Kidney (tissue), 14 donors: ENCODE data around the gene CENPB. TPM values are rescaled to one million over a fixed set of nuclear protein-coding genes. Genes with fewer than 3 reads are reported as not detected.
A peak's percentile ranks its signal among the peaks of the same experiment; 100 is the strongest.

ENCODE experiments used
- DNase-seq, 5 donors: peaks; one replicate each; pipeline ENCODE4 v3.0.0-alpha.2; 2013 to 2020
- FAIRE-seq: peaks from 2 replicates; lab custom pipeline; 2012; peaks lifted over from hg19 to GRCh38; lab: Jason Lieb, UNC
- H3K27ac ChIP-seq, 2 donors: one replicate each; pipeline ENCODE4 v1.7.0; 2013; ENCODE audit warnings: low read depth in 2 of 2, low read length in 2 of 2, inconsistent platforms in 1 of 2
- H3K27me3 ChIP-seq: one replicate; pipeline ENCODE4 v1.7.1; 2013; ENCODE audit warnings: low read length, inconsistent platforms; ENCODE audit not compliant: control insufficient read depth, insufficient read depth
- H3K36me3 ChIP-seq, 3 donors: one replicate each; pipeline versions ENCODE4 v1.7.0 to v1.7.1; 2013; ENCODE audit warnings: low read length in 3 of 3, control low read depth in 1 of 3, inconsistent platforms in 1 of 3; ENCODE audit not compliant: insufficient read depth in 3 of 3, control insufficient read depth in 2 of 3
- H3K4me1 ChIP-seq, 3 donors: one replicate each; pipeline versions ENCODE4 v1.7.0 to v1.7.1; 2013; ENCODE audit warnings: low read length in 3 of 3, inconsistent platforms in 1 of 3, low read depth in 1 of 3; ENCODE audit not compliant: control insufficient read depth in 2 of 3, insufficient read depth in 2 of 3
- H3K4me3 ChIP-seq, 3 donors: one replicate each; pipeline versions ENCODE4 v1.7.0 to v1.8.1; 2013; ENCODE audit warnings: low read length in 3 of 3, control low read depth in 1 of 3, inconsistent platforms in 1 of 3
- H3K9ac ChIP-seq, 3 donors: one replicate each; pipeline versions ENCODE4 v1.7.0 to v1.7.1; 2013; ENCODE audit warnings: low read length in 3 of 3, control low read depth in 1 of 3, inconsistent platforms in 1 of 3
- H3K9me3 ChIP-seq, 3 donors: one replicate each; pipeline versions ENCODE4 v1.7.0 to v1.7.1; 2013; ENCODE audit warnings: low read length in 3 of 3, control low read depth in 1 of 3, inconsistent platforms in 1 of 3; ENCODE audit not compliant: control insufficient read depth in 2 of 3, insufficient read depth in 1 of 3
- intact Hi-C: fragments of 100-400 bp; cut with DNase I; formaldehyde crosslinking; loops from one replicate; pipeline ENCODE4 v1.11.1; 2022
- polyA plus RNA-seq: library from polyadenylated mRNA; stranded (reverse); fragments of 350-450 nt; fragmentation: Illumina TruSeq; extraction: RNeasy Lipid Tissue Mini Kit (QIAGEN cat#74804); gene quantifications from one replicate; pipeline ENCODE4 v1.2.3, GENCODE V29; 2014; ENCODE audit warnings: low read depth, low replicate concordance; ENCODE audit not compliant: insufficient read depth
- total RNA-seq: library from RNA; stranded (reverse); fragmentation: NEBNext Ultra II Directional; extraction: Animal tissue kit (Norgen Biotek cat#: 25700); gene quantifications from one replicate; pipeline ENCODE4 v1.2.1, GENCODE V29; 2021
- TF ChIP-seq, protein P1 (sequence below): IDR thresholded peaks from 3 replicates; pipeline ENCODE4 v1.5.1; 2012; ENCODE audit warnings: mild to moderate bottlenecking, moderate library complexity, borderline replicate concordance; ENCODE audit not compliant: insufficient read depth; ENCODE audit errors: extremely low read depth
- donor health status: control.
- donor health status: control.
- donor health status: control.
- donor health status: control.
- donor health status: control.
- donor health status: DM: yes; HTN: yes; CAD: no.
- donor health status: Normal renal cell carcinoma (clear cell type).

CENPB gene
- total and polyA plus RNA-seq, 2 donors from 2014 or later = 56.2 to 99.8 TPM

- Histone ChIP-seq H3K4me1 (peaks cover 0 to 5% (median 0%) of the 10 kb centered on the region in 3 donors), H3K36me3 (peaks cover 0 to 4% (median 0%) of the 10 kb centered on the region in 3 donors), H3K9ac (no peak overlapping the region), H3K27me3 (no peaks in the 10 kb centered on the region), H3K9me3 (no peaks in the 10 kb centered on the region), H3K27ac (no peak overlapping the region), H3K4me3 (no peak overlapping the region)
- DNase-seq = peak in 2 of 5 donors; percentile 7 to 30
- intact Hi-C loops = no loop called here
- TF ChIP-seq, protein P1, sequence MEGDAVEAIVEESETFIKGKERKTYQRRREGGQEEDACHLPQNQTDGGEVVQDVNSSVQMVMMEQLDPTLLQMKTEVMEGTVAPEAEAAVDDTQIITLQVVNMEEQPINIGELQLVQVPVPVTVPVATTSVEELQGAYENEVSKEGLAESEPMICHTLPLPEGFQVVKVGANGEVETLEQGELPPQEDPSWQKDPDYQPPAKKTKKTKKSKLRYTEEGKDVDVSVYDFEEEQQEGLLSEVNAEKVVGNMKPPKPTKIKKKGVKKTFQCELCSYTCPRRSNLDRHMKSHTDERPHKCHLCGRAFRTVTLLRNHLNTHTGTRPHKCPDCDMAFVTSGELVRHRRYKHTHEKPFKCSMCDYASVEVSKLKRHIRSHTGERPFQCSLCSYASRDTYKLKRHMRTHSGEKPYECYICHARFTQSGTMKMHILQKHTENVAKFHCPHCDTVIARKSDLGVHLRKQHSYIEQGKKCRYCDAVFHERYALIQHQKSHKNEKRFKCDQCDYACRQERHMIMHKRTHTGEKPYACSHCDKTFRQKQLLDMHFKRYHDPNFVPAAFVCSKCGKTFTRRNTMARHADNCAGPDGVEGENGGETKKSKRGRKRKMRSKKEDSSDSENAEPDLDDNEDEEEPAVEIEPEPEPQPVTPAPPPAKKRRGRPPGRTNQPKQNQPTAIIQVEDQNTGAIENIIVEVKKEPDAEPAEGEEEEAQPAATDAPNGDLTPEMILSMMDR = no peak
- FAIRE-seq = no peak
Observed at GRCh38 chr20:3755814-3756480, 30.6 kb downstream of the CENPB start.

GRCh38 chr20:3755269-3755668, 31.3 kb downstream of the CENPB start:
- intact Hi-C loops = no loop called here
- no peak for FAIRE-seq

DNA sequence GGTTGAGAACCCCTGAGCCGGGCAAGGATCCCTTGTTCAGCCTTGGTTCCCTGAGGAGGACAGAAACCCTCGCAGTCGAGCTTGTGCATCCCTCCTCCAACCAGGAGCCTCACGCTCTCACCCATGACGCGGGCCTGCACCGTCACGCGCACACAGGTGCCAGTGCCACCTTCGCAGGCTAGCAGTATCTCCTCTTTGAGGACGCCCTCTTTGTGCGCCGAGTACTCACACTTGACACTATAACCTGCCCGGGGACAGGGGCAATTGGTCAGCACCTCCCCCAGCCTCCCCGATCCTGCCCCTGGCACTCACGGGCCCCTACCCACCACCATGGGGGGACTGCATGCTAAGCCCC, 32.3 kb downstream of the CENPB start:
- intact Hi-C loops = no loop called here
- TF ChIP-seq, protein P1 = no peak
- no peak overlapping the region for H3K9ac ChIP-seq
- no peak for FAIRE-seq
- no peaks in the 10 kb centered on the region for H3K27me3 ChIP-seq
- H3K36me3 ChIP-seq = peaks cover 0 to 4% (median 0%) of the 10 kb centered on the region in 3 donors
- H3K4me3 ChIP-seq = no peak overlapping the region
- no peak for DNase-seq
- no peaks in the 10 kb centered on the region for H3K9me3 ChIP-seq
- peaks cover 0 to 7% (median 0%) of the 10 kb centered on the region in 3 donors for H3K4me1 ChIP-seq
- no peak overlapping the region for H3K27ac ChIP-seq

More at GRCh38 chr20:3755269-3755668, 31.3 kb downstream of the CENPB start:
- H3K4me3 ChIP-seq = no peak overlapping the region
- TF ChIP-seq, protein P1 = no peak
- no peak overlapping the region for H3K9ac ChIP-seq
- H3K9me3 ChIP-seq = no peaks in the 10 kb centered on the region
- peak in 1 of 5 donors; percentile 65 for DNase-seq
- peaks cover 0 to 5% (median 0%) of the 10 kb centered on the region in 3 donors for H3K4me1 ChIP-seq
- H3K27ac ChIP-seq = no peak overlapping the region
- no peaks in the 10 kb centered on the region for H3K27me3 ChIP-seq
- H3K36me3 ChIP-seq = peaks cover 0 to 4% (median 0%) of the 10 kb centered on the region in 3 donors
